Testis (tissue), 3 donors: ENCODE data around the gene SLC16A10. TPM values are rescaled to one million over a fixed set of nuclear protein-coding genes. Genes with fewer than 3 reads are reported as not detected.

ENCODE experiments used
- DNase-seq: peaks from one replicate; pipeline ENCODE4 v3.0.0-alpha.2; 2019
- H3K27ac ChIP-seq, 2 donors: fragments of 200-600 bp; sonication (generic); one replicate each; pipeline ENCODE4 v1.5.1; 2019
- H3K27me3 ChIP-seq: fragments of 200-600 bp; sonication (generic); one replicate; pipeline ENCODE4 v1.5.1; 2019
- H3K36me3 ChIP-seq: fragments of 200-600 bp; sonication (generic); one replicate; pipeline ENCODE4 v1.5.1; 2017; ENCODE audit warnings: low read depth; ENCODE audit errors: missing control alignments
- H3K4me1 ChIP-seq: fragments of 200-600 bp; sonication (generic); one replicate; pipeline ENCODE4 v1.5.1; 2019
- H3K4me3 ChIP-seq, 2 donors: fragments of 200-600 bp; sonication (generic); one replicate each; pipeline ENCODE4 v1.5.1; 2017 to 2019
- H3K9me3 ChIP-seq: fragments of 200-600 bp; sonication (generic); one replicate; pipeline ENCODE4 v1.5.1; 2017
- CTCF ChIP-seq, 3 experiments: fragments of 450-650 bp in 2 of 3; fragments of 200-600 bp in 1 of 3; sonication (generic) in 1 of 3; IDR thresholded peaks; one replicate each; pipeline ENCODE4 v1.5.1; 2016 to 2019; ENCODE audit warnings: antibody characterized with exemption in 3 of 3, mild to moderate bottlenecking in 2 of 3, moderate library complexity in 1 of 3
- POLR2A ChIP-seq: fragments of 450-650 bp; IDR thresholded peaks from one replicate; pipeline ENCODE4 v1.6.1; 2017; ENCODE audit warnings: antibody characterized with exemption, mild to moderate bottlenecking, moderate library complexity
- WGBS, 2 donors: methylation state at CpG; one replicate each; pipeline ENCODE4 v1.1.5; 2018; 5-methylcytosine and 5-hydroxymethylcytosine counted together
- intact Hi-C: fragments of 100-400 bp; cut with DNase I; formaldehyde crosslinking; loops from one replicate; pipeline ENCODE4 v1.15.1; 2023; ENCODE audit warnings: low total_unique reads
- polyA plus RNA-seq: library from polyadenylated mRNA; stranded (reverse); fragments of 350-450 nt; fragmentation: Illumina TruSeq; extraction: RNeasy Lipid Tissue Mini Kit (QIAGEN cat#74804); gene quantifications from one replicate; pipeline ENCODE4 v1.2.3, GENCODE V29; 2014; ENCODE audit warnings: low read depth, low replicate concordance; ENCODE audit not compliant: insufficient read depth
- total RNA-seq, 2 donors: library from RNA; depleted of rRNA; stranded (reverse); fragments of >200 nt; gene quantifications; one replicate each; pipeline ENCODE4 v1.2.3, GENCODE V29; 2016

The SLC16A10 gene
- total and polyA plus RNA-seq, 3 donors from 2014 or later, result 9.0 to 16.9 (median 12.0) TPM

- Histone ChIP-seq H3K36me3 (no peaks in the 10 kb centered on the region), H3K9me3 (no peaks in the 10 kb centered on the region), H3K27me3 (no peaks in the 10 kb centered on the region), H3K27ac (no peak overlapping the region), H3K4me3 (no peak overlapping the region), H3K4me1 (no peaks in the 10 kb centered on the region)
- intact Hi-C loops, result no loop called here
- DNase-seq, result no peak
- WGBS, 2 donors, result 87 to 91% methylated on average over 5 of the region's 5 CpGs
- TF ChIP-seq CTCF (IDR thresholded peaks at IDR 0.05), result no peak
- no peak for TF ChIP-seq POLR2A
Observed at GRCh38 chr6:111242452-111242851, 155.1 kb downstream of the SLC16A10 start.

GRCh38 chr6:111243095-111243494 lies 155.8 kb downstream of the SLC16A10 start:
- TF ChIP-seq POLR2A (no peak), CTCF (IDR thresholded peaks at IDR 0.05) (no peak)
- no peak overlapping the region for H3K4me3 ChIP-seq
- intact Hi-C loops, result no loop called here
- no peaks in the 10 kb centered on the region for H3K36me3 ChIP-seq
- WGBS, 2 donors, result 83 to 90% methylated on average over 4 of the region's 4 CpGs
- DNase-seq, result no peak
- H3K27ac ChIP-seq, result no peak overlapping the region
- no peaks in the 10 kb centered on the region for H3K9me3 ChIP-seq
- H3K27me3 ChIP-seq, result no peaks in the 10 kb centered on the region
- no peaks in the 10 kb centered on the region for H3K4me1 ChIP-seq

GRCh38 chr6:111248789-111249188 lies 161.5 kb downstream of the SLC16A10 start:
- Histone ChIP-seq H3K27me3 (no peaks in the 10 kb centered on the region), H3K4me1 (no peaks in the 10 kb centered on the region), H3K9me3 (no peaks in the 10 kb centered on the region), H3K27ac (no peak overlapping the region), H3K36me3 (no peaks in the 10 kb centered on the region), H3K4me3 (no peak overlapping the region)
- intact Hi-C loops, result no loop called here
- DNase-seq, result no peak
- no peak for TF ChIP-seq CTCF (IDR thresholded peaks at IDR 0.05)
- no peak for TF ChIP-seq POLR2A

GRCh38 chr6:111250791-111251354 lies 163.6 kb downstream of the SLC16A10 start:
- TF ChIP-seq CTCF (IDR thresholded peaks at IDR 0.05), result no peak
- TF ChIP-seq POLR2A, result no peak
- WGBS, 2 donors, result 62 to 67% methylated on average over 4 of the region's 4 CpGs
- H3K27ac ChIP-seq, result no peak overlapping the region
- intact Hi-C loops, result loop anchor here (10.0 kb wide), 1 partner anchor 794 kb away; no protein-coding TSS in a partner anchor
- no peaks in the 10 kb centered on the region for H3K9me3 ChIP-seq
- no peak overlapping the region for H3K4me3 ChIP-seq
- DNase-seq, result no peak
- no peaks in the 10 kb centered on the region for H3K27me3 ChIP-seq
- no peaks in the 10 kb centered on the region for H3K4me1 ChIP-seq
- no peaks in the 10 kb centered on the region for H3K36me3 ChIP-seq

GRCh38 chr6:111252726-111253125 lies 165.4 kb downstream of the SLC16A10 start:
- intact Hi-C loops, result loop anchor here (10.0 kb wide), 1 partner anchor 792 kb away; no protein-coding TSS in a partner anchor
- Histone ChIP-seq H3K27me3 (no peaks in the 10 kb centered on the region), H3K4me1 (no peaks in the 10 kb centered on the region), H3K27ac (no peak overlapping the region), H3K36me3 (no peaks in the 10 kb centered on the region), H3K9me3 (no peaks in the 10 kb centered on the region), H3K4me3 (no peak overlapping the region)
- no peak for TF ChIP-seq POLR2A
- TF ChIP-seq CTCF (IDR thresholded peaks at IDR 0.05), result no peak
- DNase-seq, result no peak
- 88 to 89% methylated on average over 3 of the region's 3 CpGs for WGBS, 2 donors
